Brain microvascular endothelial cell (primary cell): ENCODE measurements around the gene RHD.
A peak's percentile ranks its signal among the peaks of the same experiment; 100 is the strongest.
"Not testable (repeated sequence)": the region's sequence is repeated elsewhere in the genome, so short reads cannot be mapped to it uniquely, and the experiment has no call there.

Experiments
- DNase-seq: peaks from one replicate; pipeline ENCODE4 v3.0.0-alpha.2; 2020
- H3K27ac ChIP-seq: fragments of 250-450 bp; sonication (Bioruptor Pico); 2 replicates; pipeline ENCODE4 v1.5.1; 2020; ENCODE audit warnings: mild to moderate bottlenecking, moderate library complexity
- H3K27me3 ChIP-seq: fragments of 250-450 bp; sonication (Bioruptor Pico); replicated peaks from 2 replicates; pipeline ENCODE4 v1.5.1; 2020; ENCODE audit warnings: mild to moderate bottlenecking
- H3K36me3 ChIP-seq: fragments of 250-450 bp; sonication (Bioruptor Pico); replicated peaks from 2 replicates; pipeline ENCODE4 v1.5.1; 2020; ENCODE audit warnings: mild to moderate bottlenecking
- H3K4me3 ChIP-seq: 2 replicates; pipeline ENCODE4 v1.5.1; 2011; ENCODE audit warnings: low read depth, mild to moderate bottlenecking, control low read depth, low read length, moderate library complexity
- in situ Hi-C: cut with HindIII; loops from 2 replicates; pipeline ENCODE4 v1.10.0; 2017; ENCODE audit warnings: low sequenced_read_pairs, low pct_ligation_motif_present
- TF ChIP-seq, protein P1 (sequence below): IDR thresholded peaks from 2 replicates; pipeline ENCODE4 v1.5.1; 2011; ENCODE audit warnings: low read depth, mild to moderate bottlenecking, moderate library complexity, low read length, control low read depth, inconsistent platforms; ENCODE audit errors: missing control alignments

RHD gene

DNA sequence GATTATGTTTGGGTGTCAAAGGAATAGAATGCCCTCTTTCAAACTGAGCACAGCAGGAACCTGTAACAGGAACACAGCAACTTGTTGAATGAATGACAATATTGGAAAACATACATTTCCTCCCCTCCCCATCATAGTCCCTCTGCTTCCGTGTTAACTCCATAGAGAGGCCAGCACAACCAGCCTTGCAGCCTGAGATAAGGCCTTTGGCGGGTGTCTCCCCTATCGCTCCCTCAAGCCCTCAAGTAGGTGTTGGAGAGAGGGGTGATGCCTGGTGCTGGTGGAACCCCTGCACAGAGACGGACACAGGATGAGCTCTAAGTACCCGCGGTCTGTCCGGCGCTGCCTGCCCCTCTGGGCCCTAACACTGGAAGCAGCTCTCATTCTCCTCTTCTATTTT lies at the start of gene RHD:
Gene RHD (plus strand): TSS at position 272 of the 400 bp plus-strand sequence. CDS start 39 bp downstream, at position 311.
- in situ Hi-C loops, DNase-seq, H3K36me3 ChIP-seq, H3K4me3 ChIP-seq, H3K27ac ChIP-seq, H3K27me3 ChIP-seq: not testable (repeated sequence)

DNA sequence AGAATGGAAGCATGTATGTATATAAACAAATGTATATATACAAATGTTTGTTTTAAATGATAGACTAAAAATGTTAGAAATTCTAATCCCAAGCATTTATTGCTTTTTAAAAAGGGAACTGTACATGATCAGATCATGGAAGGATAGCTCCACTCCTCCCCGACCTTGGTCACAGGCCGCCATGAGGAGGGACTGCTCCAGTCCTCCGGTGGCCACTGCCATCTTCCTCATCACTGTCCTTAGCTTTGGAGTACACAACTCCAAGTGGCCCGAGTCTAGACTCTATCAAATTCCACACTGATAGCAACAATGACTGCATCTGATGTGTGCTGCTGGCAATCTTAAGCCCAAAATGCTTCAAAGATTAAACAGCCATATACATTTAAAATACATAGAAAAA lies 49.7 kb upstream of the RHD start:
- Histone ChIP-seq H3K27me3 (no peaks in the 10 kb centered on the region), H3K36me3 (peaks cover 59% of the 10 kb centered on the region), H3K27ac (no peak overlapping the region), H3K4me3 (no peak overlapping the region)
- DNase-seq, result no peak
- in situ Hi-C loops, result no loop called here
- TF ChIP-seq, protein P1, sequence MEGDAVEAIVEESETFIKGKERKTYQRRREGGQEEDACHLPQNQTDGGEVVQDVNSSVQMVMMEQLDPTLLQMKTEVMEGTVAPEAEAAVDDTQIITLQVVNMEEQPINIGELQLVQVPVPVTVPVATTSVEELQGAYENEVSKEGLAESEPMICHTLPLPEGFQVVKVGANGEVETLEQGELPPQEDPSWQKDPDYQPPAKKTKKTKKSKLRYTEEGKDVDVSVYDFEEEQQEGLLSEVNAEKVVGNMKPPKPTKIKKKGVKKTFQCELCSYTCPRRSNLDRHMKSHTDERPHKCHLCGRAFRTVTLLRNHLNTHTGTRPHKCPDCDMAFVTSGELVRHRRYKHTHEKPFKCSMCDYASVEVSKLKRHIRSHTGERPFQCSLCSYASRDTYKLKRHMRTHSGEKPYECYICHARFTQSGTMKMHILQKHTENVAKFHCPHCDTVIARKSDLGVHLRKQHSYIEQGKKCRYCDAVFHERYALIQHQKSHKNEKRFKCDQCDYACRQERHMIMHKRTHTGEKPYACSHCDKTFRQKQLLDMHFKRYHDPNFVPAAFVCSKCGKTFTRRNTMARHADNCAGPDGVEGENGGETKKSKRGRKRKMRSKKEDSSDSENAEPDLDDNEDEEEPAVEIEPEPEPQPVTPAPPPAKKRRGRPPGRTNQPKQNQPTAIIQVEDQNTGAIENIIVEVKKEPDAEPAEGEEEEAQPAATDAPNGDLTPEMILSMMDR, result no peak

DNA sequence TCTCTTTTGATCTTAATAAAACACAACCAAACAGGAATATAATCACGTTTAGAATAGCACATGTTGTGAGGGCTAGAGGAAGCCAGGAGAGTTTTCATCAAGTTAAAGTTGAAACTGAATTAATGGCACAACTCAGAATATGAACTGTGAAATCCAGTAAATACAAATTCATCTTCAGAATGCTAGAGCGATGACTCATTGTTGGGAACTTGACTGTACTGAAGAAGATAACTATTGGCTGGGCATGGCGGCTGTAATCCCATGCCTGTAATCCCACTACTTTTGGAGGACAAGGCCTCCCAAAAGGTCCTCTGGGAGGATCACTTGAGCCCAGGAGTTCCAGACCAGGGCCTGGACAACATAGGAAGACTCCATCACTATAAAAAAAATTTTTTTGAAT lies 48.8 kb upstream of the RHD start:
- H3K27ac ChIP-seq, result no peak overlapping the region
- peaks cover 64% of the 10 kb centered on the region for H3K36me3 ChIP-seq
- no peak for DNase-seq
- no peak overlapping the region for H3K4me3 ChIP-seq
- in situ Hi-C loops, result no loop called here
- TF ChIP-seq, protein P1, result no peak
- no peaks in the 10 kb centered on the region for H3K27me3 ChIP-seq

DNA sequence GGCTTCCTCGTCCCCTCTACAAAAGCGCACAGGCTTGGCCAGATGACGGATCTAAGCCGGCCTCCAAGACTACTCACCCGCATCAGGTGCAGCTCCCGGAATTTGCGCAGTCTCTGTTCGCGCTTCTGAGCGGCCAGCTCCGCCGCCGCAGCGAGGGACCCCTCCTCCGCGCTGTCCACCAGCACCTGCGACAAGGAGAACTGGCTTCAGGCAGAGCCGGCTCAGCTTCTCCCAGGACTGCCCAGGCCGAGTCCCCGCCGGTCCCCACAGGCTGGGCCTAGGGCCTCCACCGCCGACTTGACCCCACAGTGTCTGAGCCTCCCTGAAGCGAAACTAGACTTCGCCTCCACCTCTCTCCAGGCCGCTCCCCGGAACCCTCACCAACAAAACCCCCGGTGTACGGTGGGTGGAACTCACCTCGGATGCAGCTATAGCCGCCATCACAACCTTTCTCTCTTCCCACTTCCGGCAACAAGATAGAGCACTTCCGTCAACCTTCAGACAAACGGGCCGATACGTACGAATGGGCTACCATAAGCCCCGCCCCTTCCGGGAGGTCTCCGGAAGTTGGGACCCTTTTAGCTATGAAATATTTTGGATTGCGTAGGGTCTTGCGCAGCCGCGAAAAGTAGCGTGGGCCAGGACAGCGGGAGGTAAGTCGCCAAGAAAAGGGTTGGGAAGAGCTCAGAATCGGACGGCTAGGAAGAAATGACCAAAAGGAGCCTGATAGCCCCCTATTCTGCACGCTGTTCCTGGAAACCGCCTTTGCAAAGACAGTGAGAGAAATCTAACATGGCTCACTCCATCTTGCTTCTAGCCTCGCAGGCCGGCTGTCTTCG lies 40.1 kb upstream of the RHD start, which contains the start of gene SYF2:
Gene SYF2 (minus strand): TSS at position 476 of the 839 bp plus-strand sequence. CDS start 35 bp downstream, at position 441.
- Histone ChIP-seq H3K36me3 (peaks cover 26% of the 10 kb centered on the region), H3K27me3 (no peaks in the 10 kb centered on the region), H3K27ac (peak within 1 kb of the TSS; percentile 86), H3K4me3 (peak within 1 kb of the TSS; percentile 99)
- DNase-seq, result peak; percentile 94
- in situ Hi-C loops, result no loop called here
- TF ChIP-seq, protein P1, result no peak

DNA sequence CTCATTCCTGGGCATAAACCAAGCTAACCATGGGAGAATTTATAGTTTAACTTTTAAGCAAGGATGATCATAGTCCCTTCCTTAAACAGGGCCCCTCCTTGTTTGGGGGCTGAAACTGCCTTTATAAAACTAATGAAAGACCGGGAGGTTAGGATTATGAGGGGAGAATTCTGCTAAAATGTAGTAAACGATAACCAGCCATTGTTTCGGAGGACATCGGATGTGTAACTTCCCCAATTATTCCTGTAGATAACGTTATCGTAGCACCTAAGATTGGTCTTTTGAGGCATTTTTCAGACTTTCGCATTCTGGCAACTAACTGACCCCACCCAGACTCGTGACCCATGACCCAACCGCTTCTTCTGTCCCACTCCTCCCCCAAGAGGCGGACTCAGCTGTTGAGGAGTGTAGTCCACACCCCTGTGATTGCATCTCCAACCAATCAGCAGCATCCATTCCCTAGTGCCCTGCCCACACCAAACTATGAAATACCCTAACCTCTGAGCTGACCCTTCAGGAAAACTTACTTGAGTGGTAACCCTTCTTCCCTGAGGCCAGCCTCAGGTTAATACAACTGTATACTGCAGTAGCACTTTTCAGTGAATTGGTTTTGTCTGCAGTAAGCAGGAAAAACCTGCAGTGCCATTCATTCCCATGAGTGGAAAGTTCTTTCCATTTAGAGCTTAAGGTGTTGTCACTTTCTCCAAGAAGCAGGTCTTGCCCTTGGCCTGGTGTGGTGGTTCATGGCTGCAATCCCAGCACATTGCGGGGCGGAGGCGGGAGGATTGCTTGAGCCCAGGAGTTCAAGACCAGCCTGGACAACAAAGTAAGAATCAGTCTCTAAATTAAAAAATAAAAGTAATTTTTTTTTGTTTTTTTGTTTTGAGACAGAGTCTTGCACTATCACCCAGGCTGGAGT lies 39.2 kb upstream of the RHD start:
- Histone ChIP-seq H3K36me3 (peaks cover 21% of the 10 kb centered on the region), H3K27ac (peak overlapping the region; percentile 86), H3K4me3 (peak overlapping the region; percentile 99), H3K27me3 (no peaks in the 10 kb centered on the region)
- in situ Hi-C loops, result no loop called here
- TF ChIP-seq, protein P1, result no peak
- peak; percentile 87 for DNase-seq

DNA sequence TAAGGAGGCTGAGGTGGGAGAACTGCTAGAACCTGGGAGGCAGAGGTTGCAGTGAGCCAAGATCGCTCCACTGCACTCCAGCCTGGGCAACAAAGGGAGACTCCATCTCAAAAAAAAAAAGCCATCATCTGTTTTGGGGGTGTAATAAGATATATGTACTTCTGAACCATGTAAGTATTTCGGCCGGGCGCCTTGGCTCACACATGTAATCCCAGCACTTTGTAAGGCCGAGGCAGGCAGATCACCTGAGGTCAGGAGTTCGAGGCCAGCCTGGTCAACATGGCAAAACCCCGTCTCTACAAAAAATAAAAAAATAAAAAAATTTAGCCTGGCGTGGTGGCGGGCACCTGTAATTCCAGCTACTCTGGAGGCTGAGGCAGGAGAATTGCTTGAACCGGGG lies 36.9 kb upstream of the RHD start:
- H3K4me3 ChIP-seq, in situ Hi-C loops, H3K36me3 ChIP-seq, H3K27me3 ChIP-seq, DNase-seq, H3K27ac ChIP-seq: not testable (repeated sequence)

DNA sequence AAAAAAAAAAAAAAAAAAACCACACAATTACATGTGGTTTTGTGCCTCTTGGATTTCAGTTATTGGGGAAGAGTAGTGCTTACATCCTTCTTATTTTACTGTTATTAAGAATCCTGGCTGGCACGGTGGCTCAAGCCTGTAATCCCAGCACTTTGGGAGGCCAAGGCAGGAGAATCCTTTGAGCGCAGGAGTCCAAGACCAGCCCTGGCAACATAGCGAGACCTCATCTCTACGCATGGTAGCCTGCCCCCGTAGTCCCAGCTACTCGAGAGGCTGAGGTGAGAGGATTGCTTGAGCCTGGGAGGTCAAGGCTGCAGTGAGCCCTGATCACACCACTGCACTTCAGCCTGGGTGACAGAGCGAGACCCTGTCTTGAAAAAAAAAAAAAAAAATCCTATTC lies 36.0 kb upstream of the RHD start:
- H3K27ac ChIP-seq, H3K36me3 ChIP-seq, H3K27me3 ChIP-seq, H3K4me3 ChIP-seq, in situ Hi-C loops, DNase-seq: not testable (repeated sequence)
